Raji (cell line): ENCODE data around the gene CEP112.

Experiments
- POLR2A ChIP-seq: IDR thresholded peaks from 2 replicates; pipeline ENCODE4 v1.6.1; 2011; ENCODE audit warnings: low read depth, low read length, control low read depth; ENCODE audit not compliant: insufficient read depth

Gene CEP112

GRCh38 chr17:65627891-65628643, 563.9 kb downstream of the CEP112 start:
- TF ChIP-seq POLR2A: no peak

DNA sequence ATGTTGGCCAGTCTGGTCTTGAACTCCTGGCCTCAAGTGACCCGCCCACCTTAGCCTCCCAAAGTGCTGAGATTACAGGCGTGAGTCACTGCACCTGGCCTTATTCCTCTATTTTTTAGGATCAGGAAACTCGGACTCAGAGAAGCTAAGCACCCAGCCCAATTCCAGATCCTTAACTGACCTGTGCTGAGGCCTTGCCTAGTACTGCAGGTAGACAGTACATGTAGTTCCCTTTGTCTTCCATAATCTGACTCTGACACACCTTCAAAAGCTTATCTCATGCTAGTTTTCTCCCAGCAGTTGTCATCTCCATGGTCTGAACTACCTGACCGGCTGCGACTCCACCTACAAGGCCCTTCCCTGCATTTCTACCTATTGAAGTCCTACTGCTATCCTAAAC, 564.8 kb downstream of the CEP112 start:
- no peak for TF ChIP-seq POLR2A

DNA sequence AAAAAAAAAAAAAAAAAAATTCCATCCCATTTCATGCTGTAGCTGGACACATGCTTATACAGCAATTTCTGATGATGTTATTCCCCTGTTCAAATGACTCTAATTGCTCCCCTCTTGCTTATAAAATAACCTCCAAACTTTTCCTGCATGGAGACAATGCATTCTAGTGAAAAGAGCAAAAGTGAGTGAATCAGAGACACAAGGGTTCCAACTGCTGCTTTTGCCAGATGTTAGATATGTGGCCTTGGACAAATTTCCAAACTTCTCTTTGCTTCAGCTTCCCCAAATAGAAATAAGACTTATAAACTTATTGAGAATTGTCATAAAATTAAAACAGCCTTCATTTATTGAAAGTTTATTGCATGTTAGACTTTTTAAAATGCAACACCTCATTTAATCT, 565.5 kb downstream of the CEP112 start:
- TF ChIP-seq POLR2A: no peak

- TF ChIP-seq POLR2A: no peak
These were observed 573.4 kb downstream of the CEP112 start for GRCh38 chr17:65618516-65618915.

GRCh38 chr17:65617496-65617895, 574.4 kb downstream of the CEP112 start:
- TF ChIP-seq POLR2A: no peak

GRCh38 chr17:65609749-65610148, 582.2 kb downstream of the CEP112 start:
- TF ChIP-seq POLR2A: no peak

GRCh38 chr17:65609286-65609685, 582.6 kb downstream of the CEP112 start:
- no peak for TF ChIP-seq POLR2A

DNA sequence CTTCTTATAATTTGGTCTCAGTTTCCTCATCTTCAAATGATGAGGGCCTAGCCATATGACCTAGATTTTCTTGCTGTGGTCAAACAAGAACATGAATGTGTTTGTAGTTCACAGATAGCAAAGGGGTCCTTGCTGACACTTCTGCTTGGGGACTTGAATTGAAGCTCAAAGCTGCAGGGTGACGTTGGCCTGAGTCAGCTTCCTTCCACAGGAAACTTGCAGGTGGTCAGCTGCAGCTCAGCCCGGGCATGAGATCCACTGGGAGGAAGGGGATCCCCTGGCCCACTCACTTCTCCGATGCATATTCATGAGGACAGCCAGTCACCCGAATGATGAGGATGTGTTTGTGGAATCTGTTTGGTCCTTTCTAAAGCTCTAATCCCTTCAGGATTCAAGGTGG, 587.9 kb downstream of the CEP112 start:
- TF ChIP-seq POLR2A: no peak

DNA sequence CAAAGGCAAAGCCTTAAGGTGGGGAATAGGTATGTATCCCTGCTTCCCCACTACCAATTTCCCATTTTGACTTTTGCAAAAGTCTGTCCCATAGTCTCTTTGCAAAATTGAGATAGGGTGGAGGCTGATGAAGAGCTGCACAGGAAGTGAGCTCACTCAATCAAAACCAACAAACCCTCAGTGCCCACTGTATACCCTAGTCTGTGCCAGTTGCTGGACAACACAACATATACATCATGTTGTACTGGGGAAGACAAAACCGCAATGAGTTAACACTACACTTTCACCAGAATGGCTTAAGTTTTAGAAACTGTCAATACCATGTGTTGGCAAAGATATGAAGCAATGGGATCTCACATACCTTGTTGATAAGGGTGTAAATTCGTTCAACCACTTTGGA, 590.1 kb downstream of the CEP112 start:
- TF ChIP-seq POLR2A: no peak

DNA sequence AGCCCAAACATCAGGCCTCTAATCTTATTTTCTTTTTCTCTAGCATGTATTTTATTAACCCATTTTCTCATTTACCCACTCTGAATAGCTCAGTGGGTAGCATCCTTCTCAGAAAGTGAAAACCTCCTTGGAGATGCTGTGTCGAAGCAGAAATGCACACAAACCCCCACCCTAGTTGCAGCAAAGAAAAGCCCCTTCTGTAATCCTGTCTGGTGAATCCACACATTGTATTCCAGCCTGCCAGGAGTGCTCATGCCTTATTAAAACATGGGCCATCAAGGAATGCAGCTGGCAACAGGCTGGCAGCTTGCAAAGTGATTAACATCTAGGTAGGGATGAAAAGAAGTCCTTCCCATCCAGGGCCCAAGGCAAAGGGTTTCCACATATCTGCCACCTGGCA, 590.8 kb downstream of the CEP112 start:
- no peak for TF ChIP-seq POLR2A

- no peak for TF ChIP-seq POLR2A
These were observed 591.4 kb downstream of the CEP112 start for GRCh38 chr17:65600518-65600917.

GRCh38 chr17:65599650-65600049, 592.3 kb downstream of the CEP112 start:
- TF ChIP-seq POLR2A: no peak

GRCh38 chr17:65598746-65599145, 593.2 kb downstream of the CEP112 start:
- no peak for TF ChIP-seq POLR2A

DNA sequence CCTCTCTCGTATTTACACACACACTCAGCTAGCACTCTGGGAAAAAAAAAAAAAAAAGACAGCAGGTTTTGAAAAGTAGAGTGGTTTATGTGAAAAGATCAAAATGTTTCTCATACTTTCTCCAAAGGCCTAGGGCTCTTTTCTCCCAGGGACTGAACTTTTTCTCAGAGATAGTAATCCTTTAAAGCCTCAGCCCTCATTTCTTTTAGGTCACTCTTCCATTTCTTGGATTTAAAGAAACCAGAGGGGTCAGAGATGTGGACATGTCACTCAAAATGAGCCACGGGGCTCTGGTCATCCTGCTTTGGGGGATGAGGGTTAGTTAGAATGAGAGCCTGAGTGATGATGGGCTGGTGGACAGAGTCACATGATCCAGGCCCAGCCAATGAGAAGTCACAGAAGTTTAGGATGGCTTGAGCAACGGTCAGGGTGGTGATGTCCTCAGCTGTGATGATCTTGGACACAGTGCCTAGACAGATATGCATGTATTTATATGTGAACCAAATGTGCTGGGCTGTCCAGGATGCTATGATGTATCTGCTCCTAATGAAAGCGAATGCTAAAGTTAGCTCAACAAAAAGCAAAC, 596.8 kb downstream of the CEP112 start:
- TF ChIP-seq POLR2A: no peak

DNA sequence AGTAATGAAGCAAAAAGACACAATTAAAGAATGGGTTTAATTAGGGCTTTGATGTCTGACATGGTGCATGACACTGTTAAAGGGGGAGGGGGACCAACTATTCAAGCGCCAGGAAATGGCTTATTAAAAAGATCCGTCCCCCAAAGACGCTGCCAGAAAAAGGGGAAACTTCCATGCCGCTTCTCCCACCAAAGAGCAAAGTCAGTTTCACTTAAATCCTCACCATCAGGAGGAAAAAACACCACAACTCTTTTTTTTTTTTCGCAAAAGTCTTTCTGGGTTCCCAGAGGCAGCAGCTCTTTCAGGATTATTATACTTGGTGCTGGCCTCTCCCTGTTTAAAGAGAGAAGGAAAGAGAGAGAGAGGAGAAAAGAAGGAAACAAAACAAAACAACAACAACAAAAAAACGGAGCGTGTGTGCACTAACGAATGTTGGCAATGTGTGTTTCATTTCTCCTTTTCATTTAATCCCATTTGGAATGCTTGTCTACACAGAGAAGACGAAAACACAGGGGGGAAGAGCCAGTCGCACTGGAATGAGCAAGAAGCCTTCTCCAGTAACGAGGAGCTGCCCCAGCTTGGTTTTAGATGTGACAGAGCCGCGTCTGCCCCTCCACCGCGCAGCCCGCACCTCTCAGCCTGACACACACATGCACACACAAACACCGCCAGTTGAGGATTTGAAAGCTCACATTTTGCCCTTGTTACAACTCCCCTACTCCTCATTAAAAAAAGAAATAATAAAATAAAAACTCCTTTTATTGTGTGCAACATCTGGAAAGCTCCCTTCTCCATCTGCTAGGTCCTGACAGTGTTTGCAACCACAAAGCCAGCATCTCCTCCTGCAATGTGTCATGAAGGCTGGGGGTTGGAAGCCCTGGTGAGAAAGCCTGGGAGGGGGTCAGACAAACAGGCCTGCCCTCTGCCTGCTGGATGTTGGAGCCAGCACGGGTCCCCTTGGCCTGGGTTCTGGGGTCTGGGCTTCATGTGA, 597.8 kb downstream of the CEP112 start:
- TF ChIP-seq POLR2A: no peak
